NK-92 (cell line): ENCODE data around the gene SHTN1.

Source experiments
- DNase-seq: peaks from one replicate; lab custom pipeline; 2025; ENCODE audit not compliant: unreplicated experiment; lab: John Stamatoyannopoulos, UW

Gene SHTN1, protein sequence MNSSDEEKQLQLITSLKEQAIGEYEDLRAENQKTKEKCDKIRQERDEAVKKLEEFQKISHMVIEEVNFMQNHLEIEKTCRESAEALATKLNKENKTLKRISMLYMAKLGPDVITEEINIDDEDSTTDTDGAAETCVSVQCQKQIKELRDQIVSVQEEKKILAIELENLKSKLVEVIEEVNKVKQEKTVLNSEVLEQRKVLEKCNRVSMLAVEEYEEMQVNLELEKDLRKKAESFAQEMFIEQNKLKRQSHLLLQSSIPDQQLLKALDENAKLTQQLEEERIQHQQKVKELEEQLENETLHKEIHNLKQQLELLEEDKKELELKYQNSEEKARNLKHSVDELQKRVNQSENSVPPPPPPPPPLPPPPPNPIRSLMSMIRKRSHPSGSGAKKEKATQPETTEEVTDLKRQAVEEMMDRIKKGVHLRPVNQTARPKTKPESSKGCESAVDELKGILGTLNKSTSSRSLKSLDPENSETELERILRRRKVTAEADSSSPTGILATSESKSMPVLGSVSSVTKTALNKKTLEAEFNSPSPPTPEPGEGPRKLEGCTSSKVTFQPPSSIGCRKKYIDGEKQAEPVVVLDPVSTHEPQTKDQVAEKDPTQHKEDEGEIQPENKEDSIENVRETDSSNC

DNA sequence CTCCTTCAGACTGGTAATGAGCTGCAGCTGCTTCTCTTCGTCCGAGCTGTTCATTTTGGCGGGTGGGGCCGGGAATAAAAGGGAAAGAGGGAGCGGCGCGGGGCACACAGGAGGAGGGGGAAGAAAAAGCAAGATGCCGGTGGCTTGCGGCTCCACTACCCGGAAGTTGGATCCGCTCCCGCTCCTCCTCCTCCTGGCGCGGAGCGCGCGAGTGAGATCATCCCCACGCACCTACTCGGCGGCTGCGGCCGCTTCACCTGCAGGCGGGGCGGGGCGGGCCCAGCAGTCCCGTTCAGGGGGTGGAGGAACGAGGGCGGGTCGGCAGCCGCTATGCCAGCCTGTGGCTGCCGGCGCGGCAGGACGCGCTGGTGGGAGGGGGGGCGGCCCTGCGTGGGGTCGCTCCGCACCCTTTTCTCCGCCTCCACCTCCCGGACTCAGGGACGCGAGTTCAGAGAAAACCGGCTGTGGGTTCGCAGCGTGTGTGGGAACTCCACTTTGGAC is at the start of gene SHTN1:
Gene SHTN1 (minus strand): TSS at position 162 of the 501 bp plus-strand sequence. CDS start 108 bp downstream, at position 54.
- DNase-seq, result no peak

DNA sequence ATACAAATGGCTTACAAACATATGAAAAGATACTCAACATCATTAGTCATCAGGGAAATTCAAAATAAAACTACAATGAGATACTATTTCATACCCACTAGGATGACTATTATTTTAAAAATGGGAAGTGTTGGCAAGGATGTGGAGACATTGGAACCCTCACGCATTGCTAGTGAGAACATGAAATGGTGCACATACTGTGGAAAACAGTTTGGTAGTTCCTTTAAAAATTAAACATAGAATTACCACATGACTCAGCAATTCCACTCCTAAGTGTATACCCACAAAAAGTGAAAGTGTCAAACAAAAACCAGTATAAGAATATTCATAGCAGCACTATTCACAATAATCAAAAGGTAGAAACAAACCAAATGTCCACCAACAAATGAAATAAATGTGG is 48.5 kb upstream of the SHTN1 start:
- no peak for DNase-seq

GRCh38 chr10:117047947-117048346 is 43.0 kb upstream of the SHTN1 start:
- no peak for DNase-seq

DNA sequence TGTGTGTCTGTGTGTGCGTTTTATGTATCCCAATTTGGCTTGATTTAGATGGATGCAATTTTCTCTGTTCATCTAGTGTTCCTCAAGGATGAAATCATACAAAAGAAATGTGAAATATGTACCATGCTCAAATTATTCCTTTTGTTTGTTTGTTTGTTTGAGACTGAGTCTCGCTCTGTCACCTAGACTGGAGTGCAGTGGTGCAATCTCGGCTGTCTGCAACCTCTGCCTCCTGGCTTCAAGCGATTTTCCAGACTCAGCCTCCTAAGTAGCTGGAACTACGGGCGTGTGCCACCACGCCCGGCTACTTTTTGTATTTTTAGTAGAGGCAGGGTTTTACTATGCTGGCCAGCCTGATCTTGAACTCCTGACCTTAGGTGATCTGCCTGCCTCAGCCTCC is 11.3 kb upstream of the SHTN1 start:
- DNase-seq, result no peak

DNA sequence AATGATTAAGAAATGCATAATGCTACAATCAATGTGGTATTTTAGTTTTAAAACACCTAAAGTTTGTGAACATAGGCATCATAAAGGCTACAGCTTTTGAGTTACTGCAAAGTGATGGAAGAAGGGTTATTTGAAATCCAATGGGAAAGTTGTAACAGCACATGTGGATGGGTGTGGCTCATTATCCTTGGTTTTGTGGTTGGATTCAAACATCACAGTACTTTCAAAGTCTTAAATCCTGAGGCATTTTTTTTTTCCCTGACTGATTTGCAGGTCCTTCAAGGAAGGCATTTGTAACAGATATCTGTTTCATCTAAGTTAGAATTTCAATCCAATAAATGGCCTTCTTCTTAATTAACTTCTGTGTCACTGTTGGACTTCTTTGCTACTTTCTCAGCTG is 9.8 kb upstream of the SHTN1 start:
- no peak for DNase-seq

DNA sequence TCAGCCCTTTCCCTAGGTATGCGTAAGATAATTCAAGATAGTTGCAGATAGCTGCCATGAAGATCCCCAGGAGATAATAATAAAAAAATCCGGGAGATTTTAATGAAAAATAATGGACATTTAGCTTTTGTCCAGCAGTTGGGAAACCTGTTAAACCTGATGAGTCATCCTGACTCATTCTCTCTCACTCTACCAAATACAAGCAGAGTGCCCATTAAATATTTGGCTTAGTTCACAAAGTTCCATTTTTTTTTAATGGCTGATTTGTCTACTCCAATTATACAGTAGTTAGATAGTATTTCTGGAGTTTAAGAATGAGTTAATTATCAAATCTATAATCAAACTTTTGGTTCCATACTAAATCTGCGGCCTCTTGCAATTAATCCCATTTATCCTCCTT is 2.1 kb upstream of the SHTN1 start:
- no peak for DNase-seq

- DNase-seq, result no peak
Observed at GRCh38 chr10:117005527-117006055, 604 bp upstream of the SHTN1 start.

DNA sequence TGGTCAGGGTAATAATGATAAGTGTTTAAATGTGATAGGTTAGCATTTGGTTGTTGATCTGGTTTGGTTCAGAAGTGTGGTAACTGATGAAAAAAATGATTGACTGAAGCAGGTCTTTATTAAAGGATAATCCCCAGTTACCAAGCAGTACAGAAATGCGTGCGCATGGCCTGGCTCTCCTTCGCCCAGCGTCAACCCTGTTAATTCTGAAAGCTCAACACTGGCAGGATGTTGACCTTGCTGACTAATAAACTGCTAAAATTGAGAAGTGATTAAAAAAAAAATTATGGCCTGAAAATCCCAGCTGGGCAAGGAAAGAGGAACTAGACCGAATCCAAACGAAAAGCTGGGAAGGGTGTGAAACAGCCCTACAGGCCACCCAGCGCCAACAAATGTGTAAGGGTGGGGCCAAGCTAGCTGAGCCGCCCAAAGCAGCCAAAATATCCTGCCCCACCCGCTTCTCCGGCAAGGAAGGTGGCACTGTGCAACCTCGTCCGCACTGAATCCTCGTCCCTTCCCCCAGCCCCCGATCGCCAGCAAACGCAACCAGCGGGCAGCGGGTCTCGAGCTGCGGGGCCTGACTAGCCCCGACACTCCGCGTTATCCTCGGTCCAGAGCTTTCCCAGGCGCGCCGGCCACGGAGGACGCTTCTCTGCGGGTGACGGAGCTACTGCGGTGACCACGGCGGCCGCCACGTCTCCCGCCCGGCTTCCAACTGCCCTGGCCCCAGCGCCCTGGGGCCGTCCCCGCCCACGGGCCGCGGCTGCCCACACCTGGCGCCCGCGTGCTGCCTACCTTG is 561 bp downstream of the SHTN1 start:
- DNase-seq, result no peak

DNA sequence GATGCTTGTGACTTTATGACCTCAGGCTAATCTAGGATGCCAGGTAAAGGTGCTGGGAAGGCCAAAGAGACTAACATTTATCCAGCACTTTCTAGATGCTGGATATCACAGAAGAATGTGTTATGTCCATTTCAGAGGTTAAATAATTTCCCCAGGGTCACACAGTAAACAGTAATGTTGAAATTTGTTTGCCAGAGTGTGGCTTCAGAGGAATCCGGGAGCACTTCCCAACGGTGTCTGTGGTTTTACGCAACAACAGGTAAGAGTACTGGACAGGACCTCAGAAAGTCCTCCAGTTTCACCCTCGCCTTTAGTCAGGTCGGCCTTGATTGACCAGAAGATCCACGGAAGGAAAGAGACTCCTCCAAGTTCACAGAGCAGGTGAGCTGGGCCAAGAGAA is 1.7 kb downstream of the SHTN1 start:
- no peak for DNase-seq

DNA sequence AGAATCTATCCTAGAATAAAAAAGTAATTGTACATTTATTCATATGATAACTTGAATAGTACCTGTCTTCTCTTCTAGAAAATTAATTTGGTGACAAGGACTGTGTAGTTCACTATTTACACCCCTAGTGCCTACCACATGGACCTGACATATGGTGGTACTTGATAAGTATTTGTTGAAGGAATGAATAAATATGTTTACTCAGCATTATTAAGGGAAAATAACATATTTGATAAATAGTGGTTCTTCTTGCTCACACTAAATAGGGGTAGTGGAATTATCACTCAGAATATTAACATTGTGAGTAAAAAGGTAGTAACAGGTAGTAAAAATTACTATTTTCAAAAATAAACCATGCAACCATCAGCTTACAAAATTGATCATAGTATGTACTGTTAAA is 2.8 kb downstream of the SHTN1 start:
- no peak for DNase-seq

- DNase-seq, result no peak
Observed at GRCh38 chr10:117001144-117001543, 3.8 kb downstream of the SHTN1 start.

GRCh38 chr10:117000580-117000979 is 4.4 kb downstream of the SHTN1 start:
- DNase-seq, result no peak

DNA sequence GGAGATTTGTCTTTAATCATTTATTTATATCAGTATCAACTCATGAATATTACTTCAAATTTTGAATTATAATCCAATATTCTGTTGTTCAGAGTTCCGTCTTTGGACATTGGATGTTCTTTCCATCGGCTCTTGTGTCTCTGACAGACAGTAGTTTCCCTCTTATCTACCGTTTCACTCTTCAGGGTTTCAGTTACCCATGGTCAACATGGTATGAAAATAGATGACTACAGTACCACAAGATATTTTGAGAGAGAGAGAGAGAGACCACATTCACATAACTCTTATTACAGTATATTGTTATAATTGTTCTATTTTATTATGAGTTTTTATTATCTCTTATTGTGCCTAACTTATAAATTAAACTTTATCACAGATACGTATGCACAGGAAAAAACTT is 6.8 kb downstream of the SHTN1 start:
- no peak for DNase-seq

- no peak for DNase-seq
Observed at GRCh38 chr10:116997015-116997414, 8.0 kb downstream of the SHTN1 start.

DNA sequence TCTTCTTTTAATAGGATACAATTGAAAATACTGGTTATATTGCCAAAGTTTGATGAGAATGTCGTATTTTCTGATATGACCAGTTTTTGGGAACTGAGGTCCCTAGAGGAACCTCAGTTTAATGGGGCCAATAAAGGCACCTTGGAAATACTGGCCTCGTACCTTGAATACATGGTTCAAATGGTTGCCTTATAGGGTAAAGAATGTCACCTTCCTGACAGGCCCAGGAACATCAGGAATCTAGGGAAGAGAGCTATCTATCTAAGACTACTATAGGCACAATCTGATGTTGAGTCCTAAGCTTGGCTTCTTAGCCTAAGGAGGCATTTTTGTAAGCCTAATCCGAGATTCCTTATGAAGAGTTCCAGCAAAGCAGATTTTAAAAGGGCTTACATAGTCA is 9.3 kb downstream of the SHTN1 start:
- DNase-seq, result no peak

DNA sequence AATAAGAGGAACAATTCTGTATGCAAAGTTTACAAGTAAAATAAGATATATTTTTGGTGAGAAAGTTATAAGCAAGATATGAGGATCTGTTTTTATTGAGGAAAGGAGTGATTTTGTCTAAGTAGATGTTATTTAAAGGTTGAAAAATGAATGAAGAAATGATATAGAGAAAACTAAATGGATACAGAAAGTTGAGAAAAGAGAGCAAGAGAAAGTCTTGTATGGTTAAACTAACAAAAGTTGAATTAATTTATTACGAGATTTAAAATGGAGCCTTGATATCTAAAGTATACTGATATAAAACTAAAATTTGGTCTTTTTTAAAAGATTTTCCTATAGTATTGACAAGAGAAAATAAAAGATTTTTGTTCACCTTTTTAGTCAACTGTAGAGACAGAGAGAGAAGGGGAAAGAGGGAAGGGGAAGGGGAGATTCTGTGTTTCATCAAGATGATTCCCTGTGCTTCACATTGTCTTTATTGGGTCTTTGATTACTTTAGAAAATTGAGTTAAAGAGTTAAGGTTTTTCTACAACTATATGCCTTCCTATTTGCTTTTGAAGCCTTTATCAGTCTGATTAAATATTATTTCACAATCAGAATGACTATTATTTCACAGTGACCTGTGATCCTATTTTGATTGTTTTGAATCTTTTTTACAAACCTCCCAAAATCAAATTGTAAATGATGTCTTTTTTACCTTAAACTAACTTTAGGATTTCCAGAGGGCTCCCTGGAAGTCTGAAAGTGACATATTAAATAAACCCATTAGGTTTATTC is 10.7 kb downstream of the SHTN1 start:
- no peak for DNase-seq

DNA sequence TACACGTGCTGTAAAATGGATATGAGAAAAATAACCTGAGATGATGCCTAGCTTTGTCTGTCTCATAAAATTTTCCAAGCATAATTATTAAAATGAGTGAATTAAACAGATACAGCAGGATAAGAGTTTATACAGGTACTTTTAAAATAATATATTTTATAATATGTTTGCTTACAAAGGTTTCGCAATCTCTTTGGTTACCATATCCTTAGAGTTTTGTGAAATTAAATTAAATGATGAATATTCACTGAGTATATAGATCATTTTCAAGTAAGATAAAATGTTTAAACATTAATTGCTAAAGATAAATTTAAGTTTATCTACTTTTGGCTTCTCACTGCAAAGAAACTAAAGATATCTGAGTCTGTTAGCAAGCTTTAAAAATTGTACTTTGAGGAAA is 11.4 kb downstream of the SHTN1 start:
- DNase-seq, result no peak

DNA sequence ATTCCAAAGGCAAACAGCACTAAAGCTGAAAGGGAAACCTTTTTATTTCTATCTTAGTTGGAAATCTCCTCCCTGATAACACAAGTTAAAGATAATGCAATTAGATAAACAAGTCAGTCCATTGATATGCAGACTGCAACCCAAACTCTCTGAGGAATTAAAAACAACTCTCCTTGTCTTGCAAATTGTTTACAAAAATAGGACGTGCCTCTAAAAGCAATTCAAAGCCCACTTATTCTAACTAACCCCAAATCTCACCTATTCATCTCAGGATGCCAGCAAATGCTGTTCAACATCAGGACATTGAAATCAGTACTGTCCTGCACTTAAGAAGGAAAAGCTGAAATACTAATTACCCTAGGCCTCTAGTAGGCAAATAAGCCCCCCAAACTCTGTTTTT is 12.8 kb downstream of the SHTN1 start:
- DNase-seq, result no peak

DNA sequence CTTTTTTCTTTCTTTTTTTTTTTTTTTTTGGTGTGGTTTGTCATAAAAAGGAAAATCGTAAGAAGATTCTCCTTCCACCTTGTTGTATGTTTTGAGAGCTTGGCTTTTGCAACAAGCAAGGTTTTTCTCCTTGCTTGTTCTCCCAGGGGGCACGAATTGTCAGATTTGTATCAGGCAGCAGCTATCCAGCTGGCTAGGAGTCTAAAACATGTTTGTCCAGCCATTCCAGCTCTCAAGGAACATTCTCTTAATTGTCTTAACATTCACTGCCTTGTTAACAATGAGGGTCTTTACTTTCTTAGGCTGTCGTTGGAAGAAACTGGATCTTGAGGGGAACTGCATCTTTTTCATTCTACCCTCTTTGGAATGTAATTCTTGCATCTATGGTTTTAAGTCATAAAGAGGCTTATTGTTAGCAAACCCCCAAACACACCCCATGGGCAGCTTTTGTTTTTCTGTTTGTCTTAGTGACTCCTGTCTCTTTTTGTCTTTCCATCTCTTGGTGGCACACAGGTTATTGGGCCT is 14.6 kb downstream of the SHTN1 start:
- no peak for DNase-seq

DNA sequence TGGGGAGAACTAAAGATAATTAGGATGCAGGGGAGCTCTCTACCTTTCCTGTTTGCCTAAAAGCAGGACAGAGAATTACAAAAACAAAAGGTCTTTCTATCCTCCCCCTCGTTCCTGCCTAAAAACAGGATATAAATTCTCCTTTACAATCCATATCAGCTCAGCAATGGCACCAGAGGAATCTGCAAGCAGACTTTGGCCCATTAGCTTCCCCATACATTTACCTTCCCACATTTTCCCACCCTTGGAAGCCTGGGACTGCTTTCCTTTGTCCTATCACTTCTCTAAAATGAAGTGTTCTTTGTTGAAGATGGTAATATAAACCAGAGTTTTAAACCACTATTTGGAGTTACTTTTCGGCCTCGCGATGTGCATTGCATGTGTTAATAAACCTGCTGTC is 15.5 kb downstream of the SHTN1 start:
- no peak for DNase-seq
